ENCODE measurements around the gene BRF1. TPM values are rescaled to one million over a fixed set of nuclear protein-coding genes. Genes with fewer than 3 reads are reported as not detected.

The BRF1 gene
- total and polyA plus RNA-seq, 2 of the 8 experiments (the other 6 are each of a cell fraction or from before 2014, with no cell fraction given), result 7.7 to 18.3 TPM

Other genes starting within 250 kb of the BRF1 start
- not detected in 2 replicates for gene GPR132, start 235.6 kb downstream of the BRF1 start, total RNA-seq (2021; fragmentation: NEBNext Ultra II Directional; extraction: Animal tissue kit (Norgen Biotek cat#: 25700))
- gene GPR132, start 235.6 kb downstream of the BRF1 start, polyA plus RNA-seq (2011; rRNA removed), result 0.11 and 0.28 TPM in 2 replicates
- 6.2 and 8.9 TPM in 2 replicates for gene JAG2, start 132.2 kb downstream of the BRF1 start, total RNA-seq (2021; fragmentation: NEBNext Ultra II Directional; extraction: Animal tissue kit (Norgen Biotek cat#: 25700))
- 2.8 and 4.8 TPM in 2 replicates for gene JAG2, start 132.2 kb downstream of the BRF1 start, polyA plus RNA-seq (2011; rRNA removed)
- gene NUDT14, start 119.7 kb downstream of the BRF1 start, total RNA-seq (2021; fragmentation: NEBNext Ultra II Directional; extraction: Animal tissue kit (Norgen Biotek cat#: 25700)), result 33.3 and 33.6 TPM in 2 replicates
- 25.5 and 40.3 TPM in 2 replicates for gene NUDT14, start 119.7 kb downstream of the BRF1 start, polyA plus RNA-seq (2011; rRNA removed)
- gene BTBD6, start 52.5 kb downstream of the BRF1 start, total RNA-seq (2021; fragmentation: NEBNext Ultra II Directional; extraction: Animal tissue kit (Norgen Biotek cat#: 25700)), result 10.2 and 11.6 TPM in 2 replicates
- 9.8 and 10.1 TPM in 2 replicates for gene BTBD6, start 52.5 kb downstream of the BRF1 start, polyA plus RNA-seq (2011; rRNA removed)
- 62.3 and 62.8 TPM in 2 replicates for gene PACS2, start 13.7 kb upstream of the BRF1 start, total RNA-seq (2021; fragmentation: NEBNext Ultra II Directional; extraction: Animal tissue kit (Norgen Biotek cat#: 25700))
- gene PACS2, start 13.7 kb upstream of the BRF1 start, polyA plus RNA-seq (2011; rRNA removed), result 38.0 and 65.4 TPM in 2 replicates
- 0.39 and 0.82 TPM in 2 replicates for gene TEX22, start 97.5 kb upstream of the BRF1 start, total RNA-seq (2021; fragmentation: NEBNext Ultra II Directional; extraction: Animal tissue kit (Norgen Biotek cat#: 25700))
- 0.24 and 0.67 TPM in 2 replicates for gene TEX22, start 97.5 kb upstream of the BRF1 start, polyA plus RNA-seq (2011; rRNA removed)
- gene MTA1, start 118.8 kb upstream of the BRF1 start, total RNA-seq (2021; fragmentation: NEBNext Ultra II Directional; extraction: Animal tissue kit (Norgen Biotek cat#: 25700)), result 217 and 221 TPM in 2 replicates
- 73.9 and 159 TPM in 2 replicates for gene MTA1, start 118.8 kb upstream of the BRF1 start, polyA plus RNA-seq (2011; rRNA removed)
- gene CRIP2, start 173.8 kb upstream of the BRF1 start, total RNA-seq (2021; fragmentation: NEBNext Ultra II Directional; extraction: Animal tissue kit (Norgen Biotek cat#: 25700)), result 4.0 and 4.2 TPM in 2 replicates
- 13.5 and 28.4 TPM in 2 replicates for gene CRIP2, start 173.8 kb upstream of the BRF1 start, polyA plus RNA-seq (2011; rRNA removed)
- 1.2 and 2.4 TPM in 2 replicates for gene CRIP1, start 185.9 kb upstream of the BRF1 start, total RNA-seq (2021; fragmentation: NEBNext Ultra II Directional; extraction: Animal tissue kit (Norgen Biotek cat#: 25700))
- gene CRIP1, start 185.9 kb upstream of the BRF1 start, polyA plus RNA-seq (2011; rRNA removed), result 2.2 and 5.3 TPM in 2 replicates
- 5.6 and 6.4 TPM in 2 replicates for gene TEDC1, start 190.2 kb upstream of the BRF1 start, total RNA-seq (2021; fragmentation: NEBNext Ultra II Directional; extraction: Animal tissue kit (Norgen Biotek cat#: 25700))
- 14.8 and 22.8 TPM in 2 replicates for gene TEDC1, start 190.2 kb upstream of the BRF1 start, polyA plus RNA-seq (2011; rRNA removed)
- gene TMEM121, start 225.6 kb upstream of the BRF1 start, total RNA-seq (2021; fragmentation: NEBNext Ultra II Directional; extraction: Animal tissue kit (Norgen Biotek cat#: 25700)), result not detected in 2 replicates
- 1.9 and 2.4 TPM in 2 replicates for gene TMEM121, start 225.6 kb upstream of the BRF1 start, polyA plus RNA-seq (2011; rRNA removed)